Spleen (tissue), 11 donors: Measurements from ENCODE around the gene SEPHS2. TPM values are rescaled to one million over a fixed set of nuclear protein-coding genes. Genes with fewer than 3 reads are reported as not detected.

Experiments
- DNase-seq: peaks from one replicate; pipeline ENCODE4 v3.0.0-alpha.2; 2020
- H3K27ac ChIP-seq, 8 donors: fragments of 200-600 bp; sonication (generic) in 7 of 8; 1 replicate in 4 of 8; 2 replicates in 4 of 8; pipeline versions ENCODE4 v1.5.0 to v1.8.0; 2016 to 2021; ENCODE audit warnings: inconsistent platforms in 4 of 8, mild to moderate bottlenecking in 4 of 8, moderate library complexity in 1 of 8
- H3K27me3 ChIP-seq, 7 donors: fragments of 200-600 bp; sonication (generic) in 6 of 7; replicated peaks in 1 of 7; 1 replicate in 4 of 7; 2 replicates in 3 of 7; pipeline versions ENCODE4 v1.5.0 to v1.8.0; 2016 to 2021; ENCODE audit warnings: inconsistent platforms in 3 of 7, mild to moderate bottlenecking in 1 of 7
- H3K36me3 ChIP-seq, 6 donors: fragments of 200-600 bp; sonication (generic) in 5 of 6; 1 replicate in 4 of 6; 2 replicates in 2 of 6; pipeline versions ENCODE4 v1.5.0 to v1.8.0; 2016 to 2021; ENCODE audit warnings: inconsistent platforms in 2 of 6
- H3K4me1 ChIP-seq, 6 donors: fragments of 200-600 bp; sonication (generic) in 5 of 6; 1 replicate in 3 of 6; 2 replicates in 3 of 6; pipeline versions ENCODE4 v1.5.0 to v1.8.0; 2016 to 2021; ENCODE audit warnings: inconsistent platforms in 3 of 6
- H3K4me3 ChIP-seq, 8 donors: fragments of 200-600 bp; sonication (generic) in 7 of 8; 1 replicate in 4 of 8; 2 replicates in 4 of 8; pipeline versions ENCODE4 v1.5.0 to v1.8.0; 2016 to 2021; ENCODE audit warnings: inconsistent platforms in 4 of 8, mild to moderate bottlenecking in 4 of 8, moderate library complexity in 2 of 8
- H3K9me3 ChIP-seq, 8 donors: fragments of 200-600 bp; sonication (generic) in 7 of 8; 1 replicate in 4 of 8; 2 replicates in 4 of 8; pipeline versions ENCODE4 v1.5.0 to v1.8.0; 2016 to 2021; ENCODE audit warnings: inconsistent platforms in 4 of 8
- POLR2A ChIP-seq, 3 donors: fragments of 450-650 bp; IDR thresholded peaks; one replicate each; pipeline ENCODE4 v1.5.1; 2017; ENCODE audit warnings: antibody characterized with exemption in 3 of 3, mild to moderate bottlenecking in 1 of 3
- POLR2AphosphoS5 ChIP-seq, 3 donors: sonication (generic); formaldehyde crosslinking; IDR thresholded peaks; one replicate each; pipeline ENCODE4 v1.5.1; 2017; ENCODE audit warnings: antibody characterized with exemption in 3 of 3
- WGBS, 5 donors: extraction: QIAGEN DNeasy Blood & Tissue Kit in 3 of 5; methylation state at CpG; one replicate each; pipeline versions ENCODE4 v1.1.5 to v1.1.7; 2013 to 2018; 5-methylcytosine and 5-hydroxymethylcytosine counted together
- intact Hi-C: fragments of 100-400 bp; cut with DNase I; formaldehyde crosslinking; loops from one replicate; pipeline ENCODE4 v1.15.0; 2023; ENCODE audit warnings: low total_unique reads
- polyA plus RNA-seq, 3 donors: library from polyadenylated mRNA; stranded (reverse); fragments of 200-250 nt; gene quantifications; one replicate each; pipeline ENCODE4 v1.2.1, GENCODE V29; 2013
- total RNA-seq, 7 donors: library from RNA; depleted of rRNA in 3 of 7; stranded (reverse); fragments of >200 nt in 3 of 7; fragmentation: NEBNext Ultra II Directional in 4 of 7; extraction: Animal tissue kit (Norgen Biotek cat#: 25700) in 4 of 7; gene quantifications; one replicate each; pipeline versions ENCODE4 v1.1.0 to v1.2.1, GENCODE V29; 2016 to 2021
- TF ChIP-seq, protein P1 (sequence below), 11 experiments: fragments of 200-600 bp in 7 of 11; fragments of 450-650 bp in 4 of 11; sonication (generic) in 4 of 11; IDR thresholded peaks in 8 of 11; conservative IDR thresholded peaks in 3 of 11; 1 replicate in 7 of 11; 2 replicates in 4 of 11; pipeline versions ENCODE4 v1.4.0 to v1.8.0; 2016 to 2021; ENCODE audit warnings: antibody characterized with exemption in 11 of 11, inconsistent platforms in 4 of 11, mild to moderate bottlenecking in 1 of 11
- donor health status: healthy with polysubstance abuse.
- donor health status: DM: no; HTN: no; CAD: no; lungs with moderate emphysema.
- donor health status: DM: no; HTN: no; CAD: no.
- donor health status: Bipolar disorder and iron deficiency.
- donor health status: healthy.
- donor health status: DM: no; HTN: no; CAD: no.
- donor health status: DM: yes; HTN: yes; CAD: no.

Gene SEPHS2
- total and polyA plus RNA-seq, 10 donors = 35.5 to 56.0 (median 46.6) TPM

DNA sequence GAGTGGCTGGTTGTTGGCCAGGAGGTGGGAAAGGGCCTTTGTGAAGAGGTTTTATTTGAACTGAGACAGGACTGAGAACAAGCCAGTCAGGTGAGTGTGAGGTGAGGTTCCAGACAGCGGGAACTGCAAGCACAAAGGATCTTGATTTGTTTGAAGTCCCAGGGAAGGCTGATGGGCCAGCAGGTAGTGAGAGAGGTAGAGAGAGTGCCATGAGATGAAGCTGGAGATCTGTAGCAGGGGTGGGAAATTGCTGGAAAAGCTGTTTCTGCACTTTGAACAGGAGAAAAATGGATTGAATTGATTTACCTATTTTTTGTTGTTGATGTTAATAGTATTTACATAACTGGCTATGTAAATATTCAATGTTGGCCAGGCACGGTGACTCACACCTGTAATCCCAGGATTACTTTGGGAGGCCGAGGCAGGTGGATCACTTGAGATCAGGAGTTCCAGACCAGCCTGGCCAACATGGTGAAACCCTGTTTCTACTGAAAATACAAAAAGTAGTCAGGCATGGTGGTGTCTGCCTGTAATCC is 8.1 kb downstream of the SEPHS2 start:
- no peak for TF ChIP-seq POLR2A (IDR thresholded peaks at IDR 0.05)
- TF ChIP-seq, protein P1, sequence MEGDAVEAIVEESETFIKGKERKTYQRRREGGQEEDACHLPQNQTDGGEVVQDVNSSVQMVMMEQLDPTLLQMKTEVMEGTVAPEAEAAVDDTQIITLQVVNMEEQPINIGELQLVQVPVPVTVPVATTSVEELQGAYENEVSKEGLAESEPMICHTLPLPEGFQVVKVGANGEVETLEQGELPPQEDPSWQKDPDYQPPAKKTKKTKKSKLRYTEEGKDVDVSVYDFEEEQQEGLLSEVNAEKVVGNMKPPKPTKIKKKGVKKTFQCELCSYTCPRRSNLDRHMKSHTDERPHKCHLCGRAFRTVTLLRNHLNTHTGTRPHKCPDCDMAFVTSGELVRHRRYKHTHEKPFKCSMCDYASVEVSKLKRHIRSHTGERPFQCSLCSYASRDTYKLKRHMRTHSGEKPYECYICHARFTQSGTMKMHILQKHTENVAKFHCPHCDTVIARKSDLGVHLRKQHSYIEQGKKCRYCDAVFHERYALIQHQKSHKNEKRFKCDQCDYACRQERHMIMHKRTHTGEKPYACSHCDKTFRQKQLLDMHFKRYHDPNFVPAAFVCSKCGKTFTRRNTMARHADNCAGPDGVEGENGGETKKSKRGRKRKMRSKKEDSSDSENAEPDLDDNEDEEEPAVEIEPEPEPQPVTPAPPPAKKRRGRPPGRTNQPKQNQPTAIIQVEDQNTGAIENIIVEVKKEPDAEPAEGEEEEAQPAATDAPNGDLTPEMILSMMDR (IDR thresholded peaks at IDR 0.05 in 8 of 11, conservative IDR thresholded peaks at IDR 0.05 in 3 of 11) = no peak
- peaks cover 0 to 5% (median 0%) of the 10 kb centered on the region in 6 donors for H3K36me3 ChIP-seq
- no peaks in the 10 kb centered on the region for H3K27me3 ChIP-seq
- WGBS, 5 donors = 85 to 93% (median 87%) methylated on average over 3 of the region's 3 CpGs
- intact Hi-C loops = no loop called here
- H3K9me3 ChIP-seq = no peaks in the 10 kb centered on the region
- H3K4me1 ChIP-seq = peaks cover 0 to 24% (median 4%) of the 10 kb centered on the region in 6 donors
- no peak overlapping the region for H3K27ac ChIP-seq
- no peak overlapping the region for H3K4me3 ChIP-seq
- DNase-seq = no peak

DNA sequence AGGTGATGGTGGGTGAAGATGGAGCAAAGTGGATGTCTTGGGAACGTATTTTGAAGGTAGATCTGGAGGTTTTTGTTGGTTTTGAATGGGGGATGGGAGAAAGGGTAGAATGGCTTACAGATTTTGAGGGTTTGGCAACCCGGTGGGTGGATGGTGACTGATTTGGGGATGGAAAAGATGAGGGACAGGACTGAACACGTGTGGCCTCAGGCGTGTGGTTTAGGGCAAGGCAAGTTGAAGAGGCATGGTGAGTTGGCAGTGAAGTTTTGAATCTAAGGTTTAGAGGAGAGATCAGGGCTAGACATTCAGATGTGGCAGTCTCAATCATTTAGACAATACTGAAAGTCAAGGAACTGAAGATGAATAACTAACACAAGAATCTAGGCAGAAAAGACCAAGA is 10.8 kb downstream of the SEPHS2 start:
- no peaks in the 10 kb centered on the region for H3K27me3 ChIP-seq
- DNase-seq = no peak
- 56 to 79% (median 72%) methylated on average over 4 of the region's 4 CpGs for WGBS, 5 donors
- H3K9me3 ChIP-seq = no peaks in the 10 kb centered on the region
- peaks cover 5 to 21% (median 13%) of the 10 kb centered on the region in 6 donors for H3K4me1 ChIP-seq
- no peak overlapping the region for H3K27ac ChIP-seq
- TF ChIP-seq POLR2AphosphoS5 (IDR thresholded peaks at IDR 0.05) (no peak), POLR2A (IDR thresholded peaks at IDR 0.05) (no peak)
- TF ChIP-seq, protein P1 (IDR thresholded peaks at IDR 0.05 in 8 of 11, conservative IDR thresholded peaks at IDR 0.05 in 3 of 11) = no peak
- intact Hi-C loops = no loop called here
- no peak overlapping the region for H3K4me3 ChIP-seq
- H3K36me3 ChIP-seq = no peaks in the 10 kb centered on the region

DNA sequence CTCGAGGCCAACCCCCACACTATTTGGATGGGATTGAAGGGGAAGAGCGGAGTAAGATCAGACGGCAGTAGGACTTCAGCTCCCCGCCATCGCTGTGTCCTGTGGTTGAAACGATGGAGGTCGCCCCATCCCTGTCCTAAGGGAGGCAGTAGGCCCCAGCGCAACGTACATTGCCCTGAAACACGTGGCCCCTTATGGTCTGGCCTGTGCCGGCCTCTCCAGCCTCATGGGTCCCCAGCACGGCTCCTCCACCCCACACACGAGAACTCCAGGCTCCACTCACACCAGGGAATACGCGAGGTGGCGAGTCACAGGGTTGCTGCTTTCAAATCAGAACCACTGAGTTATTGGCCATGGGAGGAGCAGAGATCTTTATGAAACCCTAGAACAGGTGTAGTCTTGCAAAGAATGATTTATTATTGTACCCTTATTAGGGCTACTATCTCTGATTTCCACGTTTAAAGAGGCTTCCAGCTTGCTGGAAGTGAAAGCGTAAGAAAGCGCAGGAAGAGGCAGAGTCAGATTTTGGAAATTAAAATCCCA is 15.2 kb downstream of the SEPHS2 start:
- TF ChIP-seq POLR2AphosphoS5 (IDR thresholded peaks at IDR 0.05) = no peak
- TF ChIP-seq, protein P1 (IDR thresholded peaks at IDR 0.05 in 8 of 11, conservative IDR thresholded peaks at IDR 0.05 in 3 of 11) = peak in 5 of 11 experiments; percentile 10 to 52 (median 46)
- Histone ChIP-seq H3K9me3 (no peaks in the 10 kb centered on the region), H3K27ac (peak overlapping the region; percentile 59 to 90 (median 83)), H3K4me3 (peak overlapping the region in 6 of 8 donors; percentile 68 to 98 (median 84)), H3K36me3 (peaks cover 0 to 29% (median 7%) of the 10 kb centered on the region in 6 donors), H3K27me3 (no peaks in the 10 kb centered on the region), H3K4me1 (peaks cover 5 to 32% (median 24%) of the 10 kb centered on the region in 6 donors)
- intact Hi-C loops = no loop called here
- 53 to 65% (median 57%) methylated on average over 12 to 19 of the region's 19 CpGs for WGBS, 5 donors
- DNase-seq = no peak

DNA sequence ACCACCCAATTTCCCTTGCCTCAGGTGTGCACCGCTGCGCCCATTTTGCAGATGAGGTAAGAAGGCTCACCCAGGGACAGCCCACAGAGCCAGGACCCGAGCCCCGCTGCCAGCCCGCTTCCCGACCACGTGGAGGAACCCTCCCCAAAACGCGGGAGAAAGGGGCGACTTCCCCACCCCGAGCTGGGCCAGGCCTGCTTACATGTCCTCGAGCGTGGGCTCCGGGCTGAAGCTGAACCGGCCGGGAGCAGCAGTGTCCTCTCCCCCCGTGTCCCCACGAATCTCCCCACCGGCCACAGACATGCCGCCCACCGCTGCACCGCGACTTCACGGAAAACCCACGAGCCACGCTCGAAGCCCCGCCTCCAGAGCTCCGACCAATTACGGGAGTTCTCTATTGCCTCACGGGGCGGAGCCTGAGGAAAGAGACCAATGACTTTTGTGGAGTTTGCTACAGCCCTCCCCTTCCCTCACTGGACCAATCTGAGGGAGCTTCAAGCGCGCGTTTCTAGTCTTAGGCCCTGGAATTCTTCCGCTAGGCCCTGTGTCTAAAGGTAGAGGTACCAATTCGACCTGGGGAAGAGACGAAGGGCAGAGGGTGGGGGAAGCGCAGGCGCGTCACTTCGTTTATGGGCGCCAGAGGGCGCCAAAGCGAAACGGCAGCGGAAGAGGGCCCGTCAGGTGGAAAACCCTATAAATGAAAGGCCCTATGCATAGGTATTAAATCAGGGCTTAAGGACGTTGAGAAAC is 15.8 kb downstream of the SEPHS2 start, which contains the start of gene DCTPP1:
DCTPP1 (minus strand) TSS at position 353 of the 750 bp plus-strand sequence; CDS start at position 303, 50 bp downstream.
- TF ChIP-seq POLR2A (IDR thresholded peaks at IDR 0.05) (peak in 1 of 3 donors; percentile 11), POLR2AphosphoS5 (IDR thresholded peaks at IDR 0.05) (peak; percentile 84 to 89 (median 85))
- TF ChIP-seq, protein P1 (IDR thresholded peaks at IDR 0.05 in 8 of 11, conservative IDR thresholded peaks at IDR 0.05 in 3 of 11) = peak; percentile 80 to 98 (median 93)
- intact Hi-C loops = no loop called here
- Histone ChIP-seq H3K27ac (peak within 1 kb of the TSS; percentile 59 to 90 (median 83)), H3K4me1 (peaks cover 5 to 32% (median 24%) of the 10 kb centered on the region in 6 donors), H3K9me3 (no peaks in the 10 kb centered on the region), H3K27me3 (no peaks in the 10 kb centered on the region), H3K4me3 (peak within 1 kb of the TSS; percentile 54 to 98 (median 82)), H3K36me3 (peaks cover 0 to 35% (median 11%) of the 10 kb centered on the region in 6 donors)
- peak; percentile 96 for DNase-seq
- WGBS, 5 donors = 0 to 1% (median 1%) methylated on average over 29 to 49 of the region's 49 CpGs
